Endodermal cell (in vitro differentiated cells): ENCODE measurements around the gene TCF7L2. TPM values are rescaled to one million over a fixed set of nuclear protein-coding genes. Genes with fewer than 3 reads are reported as not detected.

ENCODE experiments used
- DNase-seq: peaks from one replicate; pipeline ENCODE4 v3.0.0-alpha.2; 2017
- H3K27ac ChIP-seq: 2 replicates; pipeline ENCODE4 v1.5.1; 2013; ENCODE audit warnings: mild to moderate bottlenecking, low read depth, low read length, moderate library complexity
- H3K27me3 ChIP-seq: 2 replicates; pipeline ENCODE4 v1.6.1; 2013; ENCODE audit warnings: mild to moderate bottlenecking, low read length, moderate library complexity; ENCODE audit not compliant: insufficient read depth, control insufficient read depth, poor library complexity, severe bottlenecking
- H3K36me3 ChIP-seq: 2 replicates; pipeline ENCODE4 v1.7.0; 2013; ENCODE audit warnings: mild to moderate bottlenecking, low read length, moderate library complexity; ENCODE audit not compliant: control insufficient read depth, insufficient read depth
- H3K4me1 ChIP-seq: one replicate; pipeline ENCODE4 v1.7.0; 2013; ENCODE audit warnings: low read length; ENCODE audit not compliant: control insufficient read depth, insufficient read depth
- H3K4me3 ChIP-seq: 2 replicates; pipeline ENCODE4 v1.5.1; 2013; ENCODE audit warnings: mild to moderate bottlenecking, low read length, moderate library complexity
- H3K9ac ChIP-seq: 2 replicates; pipeline ENCODE4 v1.6.1; 2013; ENCODE audit warnings: mild to moderate bottlenecking, low read length, moderate library complexity; ENCODE audit not compliant: poor library complexity, severe bottlenecking; ENCODE audit errors: extremely low read depth
- H3K9me3 ChIP-seq: 2 replicates; pipeline ENCODE4 v1.6.1; 2013; ENCODE audit warnings: mild to moderate bottlenecking, low read length, moderate library complexity; ENCODE audit not compliant: control insufficient read depth
- H3K27ac Mint-ChIP-seq: 2 replicates; pipeline ENCODE4 v1.8.0; 2020; ENCODE audit warnings: mixed read lengths
- H3K27me3 Mint-ChIP-seq: 2 replicates; pipeline ENCODE4 v1.8.0; 2021; ENCODE audit warnings: mild to moderate bottlenecking, mixed read lengths; ENCODE audit not compliant: insufficient read depth
- H3K36me3 Mint-ChIP-seq: 2 replicates; pipeline ENCODE4 v1.8.0; 2020; ENCODE audit warnings: low read depth, mixed read lengths
- H3K4me1 Mint-ChIP-seq: 2 replicates; pipeline ENCODE4 v1.8.0; 2020; ENCODE audit warnings: mixed read lengths
- H3K4me3 Mint-ChIP-seq: 2 replicates; pipeline ENCODE4 v1.8.0; 2020; ENCODE audit warnings: mild to moderate bottlenecking, moderate library complexity, mixed read lengths
- H3K9me3 Mint-ChIP-seq: 2 replicates; pipeline ENCODE4 v1.8.0; 2020; ENCODE audit warnings: mild to moderate bottlenecking, mixed read lengths
- WGBS, 2 experiments: methylation state at CpG; one replicate each; pipeline versions ENCODE4 v1.1.5 to v1.1.7; 2013; ENCODE audit warnings: missing lambda C conversion rate in 2 of 2, mixed read lengths in 1 of 2; ENCODE audit not compliant: insufficient coverage in 1 of 2, insufficient read length in 1 of 2; 5-methylcytosine and 5-hydroxymethylcytosine counted together
- total RNA-seq, 2 donors: library from RNA; stranded (reverse); fragmentation: NEBNext Ultra II Directional in 1 of 2; extraction: Animal tissue kit (Norgen Biotek cat#: 25700) in 1 of 2; gene quantifications; 2 replicates in 1 of 2; 3 replicates in 1 of 2; pipeline ENCODE4 v1.2.1, GENCODE V29; 2021
- TF ChIP-seq, protein P1 (sequence below): fragments of 200-600 bp; sonication (generic); conservative IDR thresholded peaks from 2 replicates; pipeline ENCODE4 v1.5.0; 2021; ENCODE audit warnings: antibody characterized with exemption, mild to moderate bottlenecking

Gene TCF7L2
- total RNA-seq, 2 donors from 2014 or later: 73.2 to 105 TPM

DNA sequence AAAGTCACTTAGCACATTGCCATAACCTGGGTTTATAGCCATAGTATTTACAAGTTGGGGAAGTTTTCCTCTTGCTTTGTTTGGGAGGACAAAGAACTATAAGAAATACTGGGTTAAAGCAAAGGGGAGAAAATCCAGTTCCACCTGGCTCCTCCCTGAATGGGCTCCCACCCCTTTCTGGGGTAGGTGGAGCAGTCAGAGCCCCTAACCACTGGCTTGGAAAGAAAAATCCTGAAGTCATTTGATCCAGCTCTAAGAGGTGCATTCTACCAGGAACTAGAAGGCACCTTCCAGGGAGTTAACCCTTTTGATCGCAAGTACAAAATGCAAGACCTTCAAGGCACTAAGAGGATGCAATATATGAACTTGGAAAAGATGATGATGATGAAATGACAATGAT, 31.3 kb upstream of the TCF7L2 start:
- Histone ChIP-seq H3K36me3 (no peaks in the 10 kb centered on the region), H3K4me3 (no peak overlapping the region), H3K27ac (no peak overlapping the region), H3K27me3 (peaks cover 26% of the 10 kb centered on the region), H3K9ac (no peak overlapping the region), H3K9me3 (no peaks in the 10 kb centered on the region), H3K4me1 (peaks cover 2% of the 10 kb centered on the region)
- DNase-seq: no peak
- no peak overlapping the region for H3K4me3 Mint-ChIP-seq
- H3K27me3 Mint-ChIP-seq: peaks cover 65% of the 10 kb centered on the region
- WGBS, 2 experiments: 70 to 72% methylated on average over 1 of the region's 1 CpG
- TF ChIP-seq, protein P1, sequence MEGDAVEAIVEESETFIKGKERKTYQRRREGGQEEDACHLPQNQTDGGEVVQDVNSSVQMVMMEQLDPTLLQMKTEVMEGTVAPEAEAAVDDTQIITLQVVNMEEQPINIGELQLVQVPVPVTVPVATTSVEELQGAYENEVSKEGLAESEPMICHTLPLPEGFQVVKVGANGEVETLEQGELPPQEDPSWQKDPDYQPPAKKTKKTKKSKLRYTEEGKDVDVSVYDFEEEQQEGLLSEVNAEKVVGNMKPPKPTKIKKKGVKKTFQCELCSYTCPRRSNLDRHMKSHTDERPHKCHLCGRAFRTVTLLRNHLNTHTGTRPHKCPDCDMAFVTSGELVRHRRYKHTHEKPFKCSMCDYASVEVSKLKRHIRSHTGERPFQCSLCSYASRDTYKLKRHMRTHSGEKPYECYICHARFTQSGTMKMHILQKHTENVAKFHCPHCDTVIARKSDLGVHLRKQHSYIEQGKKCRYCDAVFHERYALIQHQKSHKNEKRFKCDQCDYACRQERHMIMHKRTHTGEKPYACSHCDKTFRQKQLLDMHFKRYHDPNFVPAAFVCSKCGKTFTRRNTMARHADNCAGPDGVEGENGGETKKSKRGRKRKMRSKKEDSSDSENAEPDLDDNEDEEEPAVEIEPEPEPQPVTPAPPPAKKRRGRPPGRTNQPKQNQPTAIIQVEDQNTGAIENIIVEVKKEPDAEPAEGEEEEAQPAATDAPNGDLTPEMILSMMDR: no peak
- no peak overlapping the region for H3K27ac Mint-ChIP-seq
- peaks cover 31% of the 10 kb centered on the region for H3K4me1 Mint-ChIP-seq
- no peaks in the 10 kb centered on the region for H3K9me3 Mint-ChIP-seq
- no peaks in the 10 kb centered on the region for H3K36me3 Mint-ChIP-seq

DNA sequence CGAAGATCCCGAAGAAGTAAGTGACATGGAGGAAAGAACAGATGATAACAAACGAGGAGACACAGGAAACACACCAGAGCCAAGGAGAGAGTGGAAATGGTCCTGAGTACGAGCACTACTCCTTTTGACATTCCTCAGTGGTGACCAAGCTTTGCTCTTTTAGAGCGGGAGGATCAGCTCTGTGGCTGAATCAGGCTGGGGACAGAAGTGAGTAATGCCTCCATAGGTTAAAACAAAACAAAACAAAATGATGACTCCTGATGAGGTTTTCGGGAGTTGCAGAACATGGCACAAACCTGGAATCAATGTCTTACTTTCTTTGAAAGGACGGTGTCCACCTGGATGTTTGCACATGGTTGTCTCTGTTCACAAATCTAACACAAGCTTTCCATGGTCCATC, 30.3 kb upstream of the TCF7L2 start:
- H3K27ac Mint-ChIP-seq: no peak overlapping the region
- 92 to 95% methylated on average over 7 of the region's 7 CpGs for WGBS, 2 experiments

DNA sequence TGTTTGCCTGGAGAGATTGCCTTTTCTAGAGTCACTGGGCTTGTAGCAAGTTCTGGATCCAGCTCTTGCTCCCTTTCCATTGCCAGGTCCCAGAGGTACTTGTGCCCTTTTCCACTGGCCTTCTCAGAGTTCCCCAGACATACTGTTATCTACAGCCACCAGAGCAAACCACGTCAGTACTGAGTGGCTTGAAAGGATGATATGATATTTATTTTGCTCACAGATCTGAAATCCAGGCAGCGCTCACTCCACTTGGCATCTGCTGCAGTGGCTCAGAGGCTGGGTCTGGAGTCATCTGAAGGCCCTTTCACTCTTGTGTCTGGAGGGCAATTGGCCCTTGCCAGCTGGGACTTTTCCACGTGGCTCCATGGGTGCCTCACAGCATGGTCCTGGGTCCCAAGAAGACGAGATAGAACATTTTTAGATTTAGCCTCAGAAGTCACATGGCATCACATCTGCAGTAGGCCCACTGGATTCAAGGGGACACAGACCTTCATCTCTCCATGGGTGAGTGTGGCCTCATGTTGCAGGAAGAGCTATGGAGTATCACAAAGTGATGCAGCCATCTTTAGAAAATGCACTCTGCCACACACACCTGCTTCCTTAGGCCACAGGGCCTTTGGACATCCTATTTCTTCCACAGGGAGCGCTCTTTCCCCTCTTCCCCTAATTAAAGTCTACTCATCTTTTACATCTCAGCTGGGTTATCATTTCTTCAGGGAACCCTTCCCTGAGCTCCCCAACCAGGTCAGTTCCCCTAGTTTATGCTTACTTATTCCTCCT, 22.9 kb upstream of the TCF7L2 start:
- H3K9me3 ChIP-seq: peaks cover 8% of the 10 kb centered on the region
- Mint-ChIP-seq H3K27ac (no peak overlapping the region), H3K36me3 (no peaks in the 10 kb centered on the region), H3K27me3 (no peaks in the 10 kb centered on the region), H3K4me3 (no peak overlapping the region), H3K9me3 (peaks cover 2% of the 10 kb centered on the region), H3K4me1 (peaks cover 14% of the 10 kb centered on the region)
- no peak overlapping the region for H3K9ac ChIP-seq
- TF ChIP-seq, protein P1: no peak
- DNase-seq: no peak
- WGBS, 2 experiments: 88 to 98% methylated on average over 4 to 5 of the region's 5 CpGs
- H3K27me3 ChIP-seq: no peaks in the 10 kb centered on the region
- no peaks in the 10 kb centered on the region for H3K4me1 ChIP-seq
- H3K4me3 ChIP-seq: no peak overlapping the region
- no peaks in the 10 kb centered on the region for H3K36me3 ChIP-seq
- no peak overlapping the region for H3K27ac ChIP-seq

More for the DNA sequence above, 30.3 kb upstream of the TCF7L2 start:
- Histone ChIP-seq H3K4me3 (no peak overlapping the region), H3K27ac (no peak overlapping the region), H3K9me3 (no peaks in the 10 kb centered on the region), H3K9ac (no peak overlapping the region), H3K4me1 (peaks cover 2% of the 10 kb centered on the region), H3K36me3 (no peaks in the 10 kb centered on the region), H3K27me3 (peaks cover 17% of the 10 kb centered on the region)
- Mint-ChIP-seq H3K9me3 (no peaks in the 10 kb centered on the region), H3K4me1 (peaks cover 31% of the 10 kb centered on the region), H3K4me3 (no peak overlapping the region), H3K27me3 (peaks cover 56% of the 10 kb centered on the region), H3K36me3 (no peaks in the 10 kb centered on the region)
- DNase-seq: no peak
- TF ChIP-seq, protein P1: no peak
